ENCODE measurements around the gene TOP3B. TPM values are rescaled to one million over a fixed set of nuclear protein-coding genes. Genes with fewer than 3 reads are reported as not detected.

TOP3B gene
- total RNA-seq, 1 donor from 2014 or later: 24.8 TPM

GRCh38 chr22:21946262-21946925 is 36.2 kb downstream of the TOP3B start:
- Histone ChIP-seq H3K27ac (peak overlapping the region; percentile 96), H3K36me3 (peaks cover 25% of the 10 kb centered on the region), H3K4me1 (peaks cover 81% of the 10 kb centered on the region), H3K27me3 (no peaks in the 10 kb centered on the region), H3K9me3 (no peaks in the 10 kb centered on the region), H3K4me3 (no peak overlapping the region)
- ATAC-seq (no peak), DNase-seq (no peak)
- intact Hi-C loops (cut with DNase I): no loop called here
- TF ChIP-seq CTCF (IDR thresholded peaks at IDR 0.05): no peak

- intact Hi-C loops (cut with DNase I): no loop called here
- Histone ChIP-seq H3K4me3 (no peak overlapping the region), H3K4me1 (peaks cover 84% of the 10 kb centered on the region), H3K27me3 (no peaks in the 10 kb centered on the region), H3K27ac (peak overlapping the region; percentile 96), H3K9me3 (no peaks in the 10 kb centered on the region), H3K36me3 (peaks cover 25% of the 10 kb centered on the region)
- ATAC-seq: no peak
- no peak for TF ChIP-seq CTCF (IDR thresholded peaks at IDR 0.05)
- no peak for DNase-seq
Measured at GRCh38 chr22:21945453-21946261, 36.9 kb downstream of the TOP3B start.

GRCh38 chr22:21944871-21945270 is 37.7 kb downstream of the TOP3B start:
- H3K27ac ChIP-seq: peak overlapping the region; percentile 96
- intact Hi-C loops (cut with DNase I): no loop called here
- peaks cover 86% of the 10 kb centered on the region for H3K4me1 ChIP-seq
- peaks cover 25% of the 10 kb centered on the region for H3K36me3 ChIP-seq
- TF ChIP-seq CTCF (IDR thresholded peaks at IDR 0.05): no peak
- no peak overlapping the region for H3K4me3 ChIP-seq
- ATAC-seq (no peak), DNase-seq (no peak)
- H3K27me3 ChIP-seq: no peaks in the 10 kb centered on the region
- H3K9me3 ChIP-seq: no peaks in the 10 kb centered on the region

GRCh38 chr22:21943571-21944448 is 38.8 kb downstream of the TOP3B start:
- Histone ChIP-seq H3K27me3 (no peaks in the 10 kb centered on the region), H3K36me3 (peaks cover 25% of the 10 kb centered on the region), H3K9me3 (no peaks in the 10 kb centered on the region), H3K4me3 (no peak overlapping the region), H3K27ac (peak overlapping the region; percentile 96), H3K4me1 (peaks cover 90% of the 10 kb centered on the region)
- no peak for TF ChIP-seq CTCF (IDR thresholded peaks at IDR 0.05)
- intact Hi-C loops (cut with DNase I): no loop called here
- ATAC-seq: no peak
- no peak for DNase-seq

- peak; percentile 26 for ATAC-seq
- H3K4me1 ChIP-seq: peaks cover 92% of the 10 kb centered on the region
- no peak for TF ChIP-seq CTCF (IDR thresholded peaks at IDR 0.05)
- H3K9me3 ChIP-seq: no peaks in the 10 kb centered on the region
- intact Hi-C loops (cut with DNase I): no loop called here
- peaks cover 25% of the 10 kb centered on the region for H3K36me3 ChIP-seq
- H3K4me3 ChIP-seq: no peak overlapping the region
- peak overlapping the region; percentile 96 for H3K27ac ChIP-seq
- no peaks in the 10 kb centered on the region for H3K27me3 ChIP-seq
- peak; percentile 78 for DNase-seq
Measured at GRCh38 chr22:21942407-21943343, 39.9 kb downstream of the TOP3B start.

All from upper lobe of right lung (tissue), 1 donor.